NB4 (cell line): ENCODE data around the gene SLC37A1.

Experiments used
- DNase-seq: peaks from one replicate; pipeline ENCODE4 v3.0.0; 2010; ENCODE audit warnings: low read depth
- H3K4me3 ChIP-seq: one replicate; pipeline ENCODE4 v1.5.1; 2011; ENCODE audit warnings: mild to moderate bottlenecking, low read depth, low read length, moderate library complexity
- CTCF ChIP-seq: IDR thresholded peaks from one replicate; pipeline ENCODE4 v1.5.1; 2012; ENCODE audit warnings: low read depth, low read length
- MYC ChIP-seq: IDR thresholded peaks from 2 replicates; pipeline ENCODE4 v1.6.1; 2011; ENCODE audit warnings: low read depth, low read length
- POLR2A ChIP-seq: IDR thresholded peaks from 2 replicates; pipeline ENCODE4 v1.6.1; 2011; ENCODE audit warnings: mild to moderate bottlenecking; ENCODE audit not compliant: insufficient read length; ENCODE audit errors: extremely low read depth
- TF ChIP-seq, protein P1 (sequence below): IDR thresholded peaks from 2 replicates; pipeline ENCODE4 v1.6.1; 2011; ENCODE audit warnings: low read depth, low read length

The SLC37A1 gene

GRCh38 chr21:42505090-42505726 is 8.4 kb upstream of the SLC37A1 start:
- DNase-seq = peak; percentile 57
- no peak overlapping the region for H3K4me3 ChIP-seq
- TF ChIP-seq CTCF (no peak), POLR2A (no peak), MYC (no peak)
- TF ChIP-seq, protein P1, sequence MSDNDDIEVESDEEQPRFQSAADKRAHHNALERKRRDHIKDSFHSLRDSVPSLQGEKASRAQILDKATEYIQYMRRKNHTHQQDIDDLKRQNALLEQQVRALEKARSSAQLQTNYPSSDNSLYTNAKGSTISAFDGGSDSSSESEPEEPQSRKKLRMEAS = no peak

DNA sequence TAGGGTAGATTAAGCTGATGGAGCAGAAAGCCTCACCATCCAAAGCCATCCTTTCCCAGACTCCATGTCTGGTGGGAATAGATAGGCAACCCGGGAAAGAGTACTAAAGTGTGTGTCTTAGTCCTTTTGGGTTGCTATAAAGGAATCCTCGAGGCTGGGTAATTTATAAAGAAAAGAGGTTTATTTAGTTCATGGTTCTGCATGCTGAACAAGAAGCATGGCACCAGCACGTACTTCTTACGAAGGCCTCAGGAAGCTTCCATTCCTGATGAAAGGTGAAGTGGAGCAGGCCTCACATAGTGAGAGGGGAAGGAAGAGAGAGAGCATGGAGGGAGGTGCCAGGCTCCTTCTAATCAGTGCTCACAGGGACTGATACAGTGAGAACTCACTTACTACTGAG is 6.2 kb upstream of the SLC37A1 start:
- no peak for DNase-seq
- no peak overlapping the region for H3K4me3 ChIP-seq
- TF ChIP-seq MYC = no peak
- TF ChIP-seq, protein P1 = no peak

- no peak overlapping the region for H3K4me3 ChIP-seq
- TF ChIP-seq, protein P1 = no peak
- TF ChIP-seq MYC (no peak), POLR2A (no peak), CTCF (no peak)
- DNase-seq = peak; percentile 22
Measured at GRCh38 chr21:42508371-42508770, 5.3 kb upstream of the SLC37A1 start.

GRCh38 chr21:42509244-42509643 is 4.4 kb upstream of the SLC37A1 start:
- DNase-seq = no peak
- H3K4me3 ChIP-seq = no peak overlapping the region
- TF ChIP-seq MYC (no peak), CTCF (no peak), POLR2A (no peak)
- TF ChIP-seq, protein P1 = no peak

DNA sequence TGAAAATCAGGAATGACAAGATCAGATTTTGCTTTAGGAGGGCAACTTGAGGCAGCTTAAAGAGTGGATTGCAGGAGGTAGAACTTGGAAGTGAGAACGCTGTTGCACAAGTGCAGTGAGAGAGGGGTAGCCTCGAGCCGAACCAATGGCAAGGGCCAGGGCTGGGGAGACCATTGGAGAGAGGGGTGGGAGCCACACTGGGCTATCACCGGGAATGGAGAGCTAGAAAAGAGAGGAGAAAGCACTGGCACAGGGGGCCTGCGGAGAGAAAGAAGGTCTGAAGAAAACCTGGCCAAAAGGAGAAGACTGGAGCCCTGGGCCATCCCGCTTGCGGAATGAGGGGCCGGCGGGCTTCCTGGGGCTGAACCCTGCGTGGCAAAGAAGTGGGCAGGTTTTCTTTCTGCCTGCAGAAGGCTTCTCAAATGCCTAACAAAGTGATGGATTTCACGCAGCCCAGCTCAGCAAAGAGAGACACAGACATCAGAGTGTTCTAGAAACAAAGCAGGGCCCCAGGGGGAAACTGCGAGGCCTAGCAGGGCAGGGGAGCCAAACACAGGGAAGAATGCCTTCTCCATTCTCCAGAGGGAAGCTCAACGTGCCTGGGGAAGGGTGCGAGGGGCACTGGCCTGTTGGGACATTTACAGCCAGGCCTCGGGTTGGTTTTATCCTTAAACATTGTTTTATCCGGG is 1.2 kb upstream of the SLC37A1 start:
- no peak for DNase-seq
- TF ChIP-seq POLR2A = no peak
- no peak for TF ChIP-seq MYC
- TF ChIP-seq, protein P1 = no peak
- TF ChIP-seq CTCF = no peak
- no peak overlapping the region for H3K4me3 ChIP-seq

GRCh38 chr21:42513985-42514882 is 582 bp downstream of the SLC37A1 start:
- peak; percentile 58 for DNase-seq
- H3K4me3 ChIP-seq = peak overlapping the region; percentile 53
- TF ChIP-seq POLR2A (no peak), MYC (no peak), CTCF (no peak)
- TF ChIP-seq, protein P1 = no peak
